Astrocyte of the hippocampus (primary cell): ENCODE measurements around the gene DIO1.

Experiments
- DNase-seq: peaks from one replicate; pipeline ENCODE4 v3.0.0; 2011; ENCODE audit warnings: low read depth, low spot score

DIO1 gene

DNA sequence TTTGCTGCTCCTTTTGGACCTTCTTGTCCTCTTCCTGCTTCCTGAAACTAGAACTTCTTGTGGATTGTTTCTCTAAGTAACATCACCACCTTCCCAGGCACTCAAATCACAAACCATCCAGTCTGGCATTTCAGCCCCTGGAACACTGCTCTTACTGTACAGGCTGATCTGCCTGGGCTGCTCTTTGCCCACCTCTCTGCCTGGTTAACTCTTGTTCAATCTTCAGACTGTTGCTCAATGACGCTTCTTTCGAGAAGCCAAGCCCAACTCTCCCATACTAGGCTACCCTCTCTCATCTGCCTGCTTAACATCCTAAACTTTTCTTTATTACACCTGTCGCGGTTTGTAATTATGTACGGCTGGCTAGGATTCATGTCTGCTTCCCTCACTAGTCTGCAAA lies 657 bp downstream of the DIO1 start:
- DNase-seq = no peak

GRCh38 chr1:53895421-53895820 lies 1.4 kb downstream of the DIO1 start:
- DNase-seq = no peak

GRCh38 chr1:53896635-53897229 lies 2.7 kb downstream of the DIO1 start:
- peak; percentile 85 for DNase-seq

GRCh38 chr1:53899206-53899628 lies 5.2 kb downstream of the DIO1 start:
- peak; percentile 83 for DNase-seq

DNA sequence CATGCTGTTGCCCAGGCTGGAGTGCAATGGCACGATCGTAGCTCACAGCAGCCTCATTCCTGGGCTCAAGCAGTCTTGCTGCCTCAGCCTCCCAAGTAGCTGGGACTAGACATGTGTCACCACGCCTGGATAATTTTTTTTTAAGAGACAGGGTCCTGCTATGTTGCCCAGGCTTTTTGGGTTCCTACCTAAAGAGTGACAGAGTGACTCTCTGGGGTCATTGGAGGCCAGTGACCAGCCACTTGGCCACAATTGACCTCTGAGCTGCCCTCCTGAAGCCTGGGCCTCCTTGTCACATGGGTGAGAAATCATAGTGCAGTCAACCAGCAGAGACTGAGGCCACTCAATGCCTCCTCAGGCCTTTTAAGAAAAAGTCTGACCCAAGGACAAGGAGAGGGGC lies 5.7 kb downstream of the DIO1 start:
- DNase-seq = no peak

DNA sequence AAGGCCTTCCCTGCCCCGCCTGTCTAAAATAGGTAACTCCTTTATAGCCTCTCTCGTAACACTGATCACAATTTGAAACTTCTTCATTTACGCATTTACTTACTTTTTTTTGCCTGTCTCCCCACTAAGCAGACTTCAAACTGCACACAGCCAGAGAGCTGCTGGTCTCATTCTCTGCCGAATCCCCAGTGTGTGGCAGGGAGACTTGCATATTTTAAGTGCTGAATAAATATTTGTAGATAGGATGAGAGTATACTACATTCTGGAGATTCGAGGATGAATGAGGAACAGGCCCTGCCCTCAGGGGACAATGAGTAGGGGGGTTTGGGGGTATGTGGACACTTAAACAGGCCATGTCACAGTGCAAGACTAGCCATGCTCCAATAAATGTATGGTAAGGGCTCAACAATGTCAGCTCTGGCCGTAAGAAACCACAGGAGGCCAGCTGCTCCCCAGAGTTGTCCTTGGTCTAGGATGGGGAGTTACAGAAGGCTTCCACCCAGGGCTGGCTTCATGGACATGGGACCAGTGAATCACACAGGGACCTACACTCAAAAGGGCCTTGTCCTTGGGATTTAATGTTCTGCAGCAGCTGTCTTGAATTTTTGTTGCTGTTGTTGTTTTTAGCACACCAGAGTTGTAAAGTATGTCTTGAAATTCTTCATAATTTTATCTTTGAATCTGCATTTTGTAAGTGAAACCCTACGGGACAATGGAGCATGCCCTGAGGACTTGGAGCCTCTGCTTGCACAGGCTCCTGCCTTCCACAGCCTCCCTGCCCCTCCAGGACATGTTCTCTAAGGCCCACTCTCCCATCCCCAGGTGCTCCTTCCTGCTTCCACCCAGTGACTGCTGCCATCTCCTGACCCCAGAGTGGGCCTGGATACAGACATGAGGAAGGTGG lies 8.5 kb downstream of the DIO1 start:
- DNase-seq = no peak

DNA sequence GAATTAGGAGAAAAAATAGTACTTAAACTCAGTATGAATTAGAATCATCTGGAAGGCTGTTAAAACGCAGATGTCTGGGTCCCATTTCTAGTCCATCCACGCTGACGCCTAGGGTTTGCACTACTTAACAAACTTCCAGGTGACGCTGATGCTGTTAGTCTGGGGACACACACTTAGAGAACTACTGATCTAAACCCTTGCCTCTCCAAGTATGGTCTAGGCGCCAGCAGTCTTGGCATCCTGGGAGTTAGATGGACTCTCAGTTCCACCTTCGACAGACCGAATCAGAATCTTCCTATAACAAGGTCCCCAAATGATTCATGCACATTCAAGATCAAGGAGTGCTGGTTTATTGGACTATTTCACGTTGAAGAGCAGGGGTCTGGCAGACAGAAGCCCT lies 11.5 kb downstream of the DIO1 start:
- no peak for DNase-seq

DNA sequence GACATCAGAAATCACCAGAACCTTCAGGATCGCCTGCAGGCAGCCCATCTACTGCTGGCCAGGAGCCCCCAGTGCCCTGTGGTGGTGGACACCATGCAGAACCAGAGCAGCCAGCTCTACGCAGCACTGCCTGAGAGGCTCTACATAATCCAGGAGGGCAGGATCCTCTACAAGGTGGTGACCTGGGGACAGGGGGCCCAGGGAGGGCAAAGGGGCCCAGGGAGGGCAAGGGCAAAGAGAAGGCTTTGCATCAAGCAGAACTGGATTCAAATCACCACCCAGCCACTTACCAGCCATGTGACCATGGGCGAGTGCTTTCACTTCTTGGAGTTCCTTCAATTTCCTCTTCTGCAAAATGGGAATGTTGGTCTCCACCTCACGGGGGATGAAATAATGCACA lies 12.1 kb downstream of the DIO1 start:
- no peak for DNase-seq

DNA sequence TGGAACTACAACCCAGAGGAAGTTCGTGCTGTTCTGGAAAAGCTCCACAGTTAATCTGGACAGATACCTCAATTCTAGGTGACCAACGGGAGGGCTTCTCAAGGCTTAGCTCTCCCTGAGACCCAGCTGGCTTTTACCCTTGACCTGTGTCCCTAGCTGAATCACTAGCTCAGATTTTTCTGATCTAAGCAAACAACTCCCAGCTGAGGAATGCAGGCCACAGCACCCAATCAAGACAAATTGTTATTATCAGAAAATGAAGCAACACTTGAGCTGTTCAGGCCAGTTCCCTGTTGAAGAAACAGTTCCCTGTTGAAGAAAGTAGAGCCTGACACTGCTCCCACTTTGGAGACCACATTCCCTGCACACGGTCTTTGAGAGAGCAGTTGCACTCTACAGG lies 16.0 kb downstream of the DIO1 start:
- no peak for DNase-seq

GRCh38 chr1:53911442-53911841 lies 17.5 kb downstream of the DIO1 start:
- DNase-seq = no peak

- no peak for DNase-seq
Measured at GRCh38 chr1:53913352-53914033, 19.5 kb downstream of the DIO1 start.

GRCh38 chr1:53918343-53918742 lies 24.4 kb downstream of the DIO1 start:
- DNase-seq = no peak

DNA sequence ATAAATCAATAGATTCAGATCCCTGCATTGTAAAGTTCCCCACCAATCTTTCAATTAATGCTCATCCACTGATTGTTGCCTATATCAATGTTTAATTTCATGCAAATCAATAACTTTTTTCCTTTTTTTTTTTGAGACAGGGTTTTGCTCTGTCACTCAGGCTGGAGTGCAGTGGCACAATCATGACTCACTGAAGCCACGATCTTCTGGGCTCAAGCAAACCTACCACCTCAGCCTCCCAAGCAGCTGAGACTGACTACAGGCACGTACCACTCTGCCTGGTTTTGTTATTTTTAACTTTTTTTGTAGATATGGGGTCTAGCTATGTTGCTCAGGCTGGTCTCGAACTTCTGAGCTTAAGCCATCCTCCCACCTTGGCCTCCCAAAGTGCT lies 25.7 kb downstream of the DIO1 start:
- DNase-seq = peak; percentile 39

DNA sequence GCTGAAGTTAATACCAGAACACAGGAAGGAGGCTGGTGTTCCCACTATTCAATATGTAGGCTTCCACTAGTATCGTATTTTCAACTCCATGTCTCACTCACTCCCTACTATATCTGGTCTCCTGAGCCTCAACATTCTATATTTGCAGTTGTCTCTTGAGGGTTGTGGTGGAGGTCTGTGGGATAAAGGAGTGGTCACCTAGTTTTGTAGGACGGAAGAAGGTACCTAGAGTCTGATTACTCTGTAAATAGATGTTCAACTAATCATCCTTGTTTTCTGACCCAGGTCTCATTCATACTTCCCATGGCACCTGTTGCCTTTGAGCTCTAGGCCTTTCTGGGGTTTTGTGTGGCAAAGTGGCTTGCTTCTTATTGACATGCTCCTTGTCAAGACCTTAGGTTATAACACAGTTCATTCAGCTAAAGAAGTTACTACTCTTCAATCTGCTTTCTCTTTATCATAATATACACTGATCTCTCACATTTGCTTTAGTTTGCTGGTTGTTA lies 33.4 kb downstream of the DIO1 start:
- no peak for DNase-seq

DNA sequence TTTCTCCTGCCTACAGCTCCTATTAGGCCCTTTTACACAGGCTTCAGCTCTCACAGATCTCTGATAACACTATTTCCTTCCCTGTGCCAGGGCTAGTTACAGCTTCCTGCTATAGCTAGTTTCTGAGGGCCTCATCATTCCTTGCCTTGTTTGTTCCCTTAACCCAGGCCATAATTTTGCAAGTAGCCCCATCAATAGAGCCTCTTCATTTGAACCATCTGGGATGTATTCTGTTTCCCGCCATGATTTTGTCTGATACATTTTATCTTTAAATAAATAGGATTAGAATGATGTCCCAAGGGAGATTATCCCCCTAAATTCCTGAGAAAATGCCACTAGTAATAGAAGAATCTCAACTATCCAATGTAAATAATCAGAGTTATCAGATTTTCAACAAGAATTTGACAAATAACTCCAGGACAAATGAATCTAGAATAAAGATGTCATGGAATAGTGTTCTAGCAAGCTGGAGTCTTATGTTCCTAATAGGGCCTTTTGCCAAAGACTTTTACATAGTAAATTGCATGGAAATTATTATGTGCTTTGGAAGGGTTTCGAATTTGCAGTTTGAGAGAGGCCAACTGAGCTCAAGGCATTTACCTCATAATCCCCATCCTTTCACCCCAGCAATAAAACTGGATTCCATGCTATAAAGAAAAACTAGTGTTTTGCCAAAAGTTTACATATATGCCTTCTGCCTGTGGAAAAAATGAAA lies 35.4 kb downstream of the DIO1 start:
- DNase-seq = no peak

DNA sequence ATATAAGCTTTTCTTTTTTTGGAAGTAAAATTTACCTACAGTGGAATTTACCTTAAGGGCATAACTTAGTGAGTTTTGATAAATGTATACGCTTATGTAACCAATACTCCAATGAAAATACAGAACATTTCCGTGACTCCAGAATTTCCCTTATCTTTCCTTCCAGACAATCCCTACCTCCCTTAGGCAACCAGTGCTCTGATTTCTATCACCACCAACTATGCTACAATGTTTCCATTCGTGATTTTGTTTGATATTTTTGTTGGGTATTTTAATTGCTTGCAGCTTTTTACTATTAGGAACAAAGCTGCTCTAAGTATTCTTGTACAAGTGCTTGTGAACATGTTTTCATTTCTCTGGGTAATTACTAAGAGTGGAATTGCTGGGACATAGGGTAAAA lies 36.9 kb downstream of the DIO1 start:
- no peak for DNase-seq

- no peak for DNase-seq
Measured at GRCh38 chr1:53931523-53931922, 37.5 kb downstream of the DIO1 start.

DNA sequence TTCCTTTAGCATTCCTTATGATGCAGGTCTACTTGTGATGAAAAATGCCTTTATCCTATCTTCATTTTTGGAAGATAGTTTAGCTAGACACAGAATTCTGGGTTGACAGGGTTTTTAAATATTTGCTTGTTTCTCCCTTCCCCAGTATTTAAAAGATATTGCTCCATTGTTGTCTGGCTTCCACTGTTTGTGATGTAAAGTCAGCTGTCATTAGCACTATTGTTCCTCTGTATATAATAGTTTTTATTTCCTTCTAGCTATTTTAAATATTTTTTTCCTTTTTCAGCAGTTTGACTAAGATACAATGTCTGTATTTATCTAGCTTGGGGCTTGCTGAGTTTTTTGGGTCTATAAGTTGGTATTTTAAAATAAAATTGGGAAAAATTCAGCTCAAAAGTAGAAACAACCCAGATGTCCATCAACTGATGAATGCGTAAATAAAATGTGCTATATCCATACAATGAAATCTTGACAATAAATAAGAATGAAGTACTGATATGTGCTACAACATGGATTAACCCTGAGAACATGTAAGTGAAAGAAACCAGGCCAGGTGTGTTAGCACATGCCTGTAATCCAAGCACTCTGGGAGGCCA lies 40.3 kb downstream of the DIO1 start:
- DNase-seq = no peak

GRCh38 chr1:53936430-53936829 lies 42.4 kb downstream of the DIO1 start:
- no peak for DNase-seq

GRCh38 chr1:53938136-53938830 lies 44.3 kb downstream of the DIO1 start:
- no peak for DNase-seq
